HEK293 (cell line): ENCODE results near the gene ZNF804A.

Experiments
- ZBTB7A ChIP-seq: fragments of 450-650 bp; formaldehyde crosslinking; IDR thresholded peaks from 2 replicates; pipeline ENCODE4 v1.5.1; 2016; ENCODE audit warnings: low read depth, missing biosample characterization, missing genetic modification characterization
- TF ChIP-seq, protein P1 (sequence below): fragments of 450-650 bp; formaldehyde crosslinking; IDR thresholded peaks from 2 replicates; pipeline ENCODE4 v1.5.1; 2017; ENCODE audit warnings: missing biosample characterization, mild to moderate bottlenecking, missing genetic modification characterization, moderate library complexity
- TF ChIP-seq, protein P2 (sequence below): fragments of 450-650 bp; formaldehyde crosslinking; IDR thresholded peaks from 2 replicates; pipeline ENCODE4 v1.5.1; 2016; ENCODE audit warnings: missing biosample characterization, missing genetic modification characterization

DNA sequence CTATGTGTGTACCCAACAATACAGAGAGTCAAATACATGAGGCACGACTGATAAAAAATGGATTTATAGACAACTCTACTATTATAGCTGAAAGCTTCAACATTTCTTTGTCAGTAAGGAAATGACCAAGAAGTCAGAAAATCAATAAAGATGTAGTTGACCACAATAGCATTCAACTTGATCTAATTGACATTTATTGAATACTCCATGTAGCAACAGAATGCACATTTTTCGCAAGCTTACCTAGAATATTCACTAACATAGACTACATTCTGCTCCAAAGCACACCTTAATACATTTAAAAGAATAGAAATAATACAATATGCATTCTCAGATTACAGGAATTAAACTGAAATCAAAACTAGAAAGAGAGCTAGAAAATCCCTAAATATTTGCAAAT lies 49.2 kb upstream of the ZNF804A start:
- TF ChIP-seq, protein P1, sequence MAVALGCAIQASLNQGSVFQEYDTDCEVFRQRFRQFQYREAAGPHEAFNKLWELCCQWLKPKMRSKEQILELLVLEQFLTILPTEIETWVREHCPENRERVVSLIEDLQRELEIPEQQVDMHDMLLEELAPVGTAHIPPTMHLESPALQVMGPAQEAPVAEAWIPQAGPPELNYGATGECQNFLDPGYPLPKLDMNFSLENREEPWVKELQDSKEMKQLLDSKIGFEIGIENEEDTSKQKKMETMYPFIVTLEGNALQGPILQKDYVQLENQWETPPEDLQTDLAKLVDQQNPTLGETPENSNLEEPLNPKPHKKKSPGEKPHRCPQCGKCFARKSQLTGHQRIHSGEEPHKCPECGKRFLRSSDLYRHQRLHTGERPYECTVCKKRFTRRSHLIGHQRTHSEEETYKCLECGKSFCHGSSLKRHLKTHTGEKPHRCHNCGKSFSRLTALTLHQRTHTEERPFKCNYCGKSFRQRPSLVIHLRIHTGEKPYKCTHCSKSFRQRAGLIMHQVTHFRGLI, result no peak
- TF ChIP-seq, protein P2, sequence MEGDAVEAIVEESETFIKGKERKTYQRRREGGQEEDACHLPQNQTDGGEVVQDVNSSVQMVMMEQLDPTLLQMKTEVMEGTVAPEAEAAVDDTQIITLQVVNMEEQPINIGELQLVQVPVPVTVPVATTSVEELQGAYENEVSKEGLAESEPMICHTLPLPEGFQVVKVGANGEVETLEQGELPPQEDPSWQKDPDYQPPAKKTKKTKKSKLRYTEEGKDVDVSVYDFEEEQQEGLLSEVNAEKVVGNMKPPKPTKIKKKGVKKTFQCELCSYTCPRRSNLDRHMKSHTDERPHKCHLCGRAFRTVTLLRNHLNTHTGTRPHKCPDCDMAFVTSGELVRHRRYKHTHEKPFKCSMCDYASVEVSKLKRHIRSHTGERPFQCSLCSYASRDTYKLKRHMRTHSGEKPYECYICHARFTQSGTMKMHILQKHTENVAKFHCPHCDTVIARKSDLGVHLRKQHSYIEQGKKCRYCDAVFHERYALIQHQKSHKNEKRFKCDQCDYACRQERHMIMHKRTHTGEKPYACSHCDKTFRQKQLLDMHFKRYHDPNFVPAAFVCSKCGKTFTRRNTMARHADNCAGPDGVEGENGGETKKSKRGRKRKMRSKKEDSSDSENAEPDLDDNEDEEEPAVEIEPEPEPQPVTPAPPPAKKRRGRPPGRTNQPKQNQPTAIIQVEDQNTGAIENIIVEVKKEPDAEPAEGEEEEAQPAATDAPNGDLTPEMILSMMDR, result no peak
- no peak for TF ChIP-seq ZBTB7A (tag by site-specific recombination)
